ENCODE measurements around the gene PEX26.

GRCh38 chr22:18071968-18072310, 5.9 kb upstream of the PEX26 start:
- no peak for TF ChIP-seq CTCF (optimal IDR thresholded peaks at IDR 0.05 in 1 of 3, IDR thresholded peaks at IDR 0.05 in 1 of 3, conservative IDR thresholded peaks at IDR 0.05 in 1 of 3; ENCODE audit: extremely low read depth in 1 of 3, insufficient read depth in 2 of 3, low read length in 3 of 3)
- no peak for TF ChIP-seq EZH2 (IDR thresholded peaks at IDR 0.05; ENCODE audit: low read length)

Measured in keratinocyte (primary cell).